ENCODE measurements around the gene SLC9A9. TPM values are rescaled to one million over a fixed set of nuclear protein-coding genes. Genes with fewer than 3 reads are reported as not detected.
A peak's percentile ranks its signal among the peaks of the same experiment; 100 is the strongest.

SLC9A9 gene
- total and polyA plus RNA-seq, 8 donors = 0.58 to 29.7 (median 14.0) TPM

GRCh38 chr3:143763564-143764162, 84.6 kb downstream of the SLC9A9 start:
- H3K36me3 ChIP-seq = no peaks in the 10 kb centered on the region
- TF ChIP-seq POLR2AphosphoS5 (IDR thresholded peaks at IDR 0.05) (no peak), EP300 (IDR thresholded peaks at IDR 0.05) (no peak), CTCF (IDR thresholded peaks at IDR 0.05) (no peak), POLR2A (IDR thresholded peaks at IDR 0.05) (no peak)
- intact Hi-C loops (cut with DNase I; ENCODE audit: low total_unique reads) = no loop called here
- no peaks in the 10 kb centered on the region for H3K9me3 ChIP-seq
- H3K27me3 ChIP-seq = no peaks in the 10 kb centered on the region
- no peak overlapping the region for H3K27ac ChIP-seq
- no peak overlapping the region for H3K4me3 ChIP-seq
- no peaks in the 10 kb centered on the region for H3K4me1 ChIP-seq
- peak in 1 of 2 donors; percentile 39 for DNase-seq

GRCh38 chr3:143757691-143758090, 90.6 kb downstream of the SLC9A9 start:
- WGBS, 5 donors = 70 to 84% (median 71%) methylated on average over 4 of the region's 4 CpGs
- H3K4me3 ChIP-seq = no peak overlapping the region

GRCh38 chr3:143755978-143756377, 92.3 kb downstream of the SLC9A9 start:
- no peak overlapping the region for H3K27ac ChIP-seq
- intact Hi-C loops (cut with DNase I; ENCODE audit: low total_unique reads) = no loop called here
- WGBS, 5 donors = 61 to 75% (median 66%) methylated on average over 2 of the region's 2 CpGs
- TF ChIP-seq POLR2A (IDR thresholded peaks at IDR 0.05) = no peak
- no peak for TF ChIP-seq EP300 (IDR thresholded peaks at IDR 0.05)
- no peak for TF ChIP-seq POLR2AphosphoS5 (IDR thresholded peaks at IDR 0.05)
- no peak for TF ChIP-seq CTCF (IDR thresholded peaks at IDR 0.05)
- no peak overlapping the region for H3K4me3 ChIP-seq
- no peaks in the 10 kb centered on the region for H3K27me3 ChIP-seq
- no peaks in the 10 kb centered on the region for H3K36me3 ChIP-seq
- DNase-seq = no peak
- H3K9me3 ChIP-seq = no peaks in the 10 kb centered on the region
- H3K4me1 ChIP-seq = no peaks in the 10 kb centered on the region

More at GRCh38 chr3:143757691-143758090, 90.6 kb downstream of the SLC9A9 start:
- H3K27me3 ChIP-seq = no peaks in the 10 kb centered on the region
- DNase-seq = no peak
- TF ChIP-seq CTCF (IDR thresholded peaks at IDR 0.05) (no peak), EP300 (IDR thresholded peaks at IDR 0.05) (no peak), POLR2A (IDR thresholded peaks at IDR 0.05) (no peak), POLR2AphosphoS5 (IDR thresholded peaks at IDR 0.05) (no peak)
- H3K9me3 ChIP-seq = no peaks in the 10 kb centered on the region
- no peaks in the 10 kb centered on the region for H3K4me1 ChIP-seq
- H3K27ac ChIP-seq = no peak overlapping the region
- no peaks in the 10 kb centered on the region for H3K36me3 ChIP-seq
- intact Hi-C loops (cut with DNase I; ENCODE audit: low total_unique reads) = no loop called here

- no peak overlapping the region for H3K4me3 ChIP-seq
- DNase-seq = no peak
- TF ChIP-seq POLR2AphosphoS5 (IDR thresholded peaks at IDR 0.05) (no peak), CTCF (IDR thresholded peaks at IDR 0.05) (no peak), EP300 (IDR thresholded peaks at IDR 0.05) (no peak), POLR2A (IDR thresholded peaks at IDR 0.05) (no peak)
- no peaks in the 10 kb centered on the region for H3K27me3 ChIP-seq
- H3K36me3 ChIP-seq = no peaks in the 10 kb centered on the region
- no peak overlapping the region for H3K27ac ChIP-seq
- H3K4me1 ChIP-seq = no peaks in the 10 kb centered on the region
- no peaks in the 10 kb centered on the region for H3K9me3 ChIP-seq
- intact Hi-C loops (cut with DNase I; ENCODE audit: low total_unique reads) = no loop called here
- 50 to 68% (median 59%) methylated on average over 1 of the region's 1 CpG for WGBS, 5 donors
These were observed 94.2 kb downstream of the SLC9A9 start for GRCh38 chr3:143754090-143754489.
